Activated CD8-positive, alpha-beta memory T cell treated with anti-CD3 and anti-CD28 coated beads for 36 hours (primary cell): ENCODE measurements around the gene RHNO1. TPM values are rescaled to one million over a fixed set of nuclear protein-coding genes. Genes with fewer than 3 reads are reported as not detected.

Experiments
- CTCF ChIA-PET: fragments of 350-600 bp; sonication (Branson Sonifier 250); formaldehyde crosslinking; loops from one replicate; lab custom pipeline; 2021; ENCODE audit warnings: antibody characterized with exemption; lab: Charles Lee
- POLR2A ChIA-PET: fragments of 350-600 bp; sonication (Branson Sonifier 250); formaldehyde crosslinking; loops from one replicate; lab custom pipeline; 2021; ENCODE audit warnings: antibody characterized with exemption; lab: Charles Lee
- total RNA-seq, 2 experiments: library from RNA; stranded (reverse); gene quantifications; one replicate each; pipeline ENCODE4 v1.2.3, GENCODE V29; 2021

RHNO1 gene
- total RNA-seq, result 10 to 100 TPM; 42.8 to 50.6 TPM

GRCh38 chr12:2877047-2877952, at the start of gene RHNO1, which contains the start of gene FOXM1:
Gene RHNO1, plus strand, starts transcription at chr12:2877223. Its CDS starts 8,144 bp downstream, at chr12:2885367.
Gene FOXM1, minus strand, starts transcription at chr12:2877174. Its CDS starts 2,696 bp downstream, at chr12:2874478.
- CTCF ChIA-PET, result interaction anchor here (0.9 to 1.0 kb wide), 2 partner anchors 9 to 72 kb away, joined by 3 to 4 read pairs; no protein-coding TSS in a partner anchor
- POLR2A ChIA-PET, result interaction anchor here (0.6 to 2.4 kb wide), 7 partner anchors 8 to 82 kb away, joined by 3 to 20 read pairs (median 4); partner anchors contain the start of genes FKBP4 and TULP3

GRCh38 chr12:2829275-2829674, 47.7 kb upstream of the RHNO1 start:
- POLR2A ChIA-PET, result no interaction called here
- CTCF ChIA-PET, result no interaction called here

GRCh38 chr12:2832550-2833127, 44.4 kb upstream of the RHNO1 start:
- CTCF ChIA-PET, result no interaction called here
- POLR2A ChIA-PET, result no interaction called here

- CTCF ChIA-PET, result interaction anchor here (0.5 to 0.6 kb wide), 2 partner anchors 201 to 239 kb away, joined by 3 to 6 read pairs; no protein-coding TSS in a partner anchor
- POLR2A ChIA-PET, result no interaction called here
Measured at GRCh38 chr12:2833327-2833726, 43.7 kb upstream of the RHNO1 start.

GRCh38 chr12:2833810-2834209, 43.2 kb upstream of the RHNO1 start:
- ChIA-PET POLR2A (no interaction called here), CTCF (interaction anchor here (0.5 to 0.6 kb wide), 2 partner anchors 201 to 238 kb away, joined by 3 to 6 read pairs; no protein-coding TSS in a partner anchor)

GRCh38 chr12:2834581-2835491, 42.2 kb upstream of the RHNO1 start, which contains the start of gene NRIP2:
Gene NRIP2, minus strand, starts transcription at chr12:2835035. Its CDS starts 52 bp downstream, at chr12:2834983.
- POLR2A ChIA-PET, result no interaction called here
- CTCF ChIA-PET, result interaction anchor here (0.6 kb wide), 1 partner anchor 51 kb away, joined by 6 read pairs; no protein-coding TSS in a partner anchor

GRCh38 chr12:2835691-2836403, 41.2 kb upstream of the RHNO1 start:
- ChIA-PET CTCF (interaction anchor here (0.6 kb wide), 1 partner anchor 50 kb away, joined by 6 read pairs; no protein-coding TSS in a partner anchor), POLR2A (no interaction called here)

- ChIA-PET CTCF (no interaction called here), POLR2A (no interaction called here)
Measured at GRCh38 chr12:2836574-2836973, 40.4 kb upstream of the RHNO1 start.

- POLR2A ChIA-PET, result no interaction called here
- CTCF ChIA-PET, result no interaction called here
Measured at GRCh38 chr12:2841056-2841650, 35.9 kb upstream of the RHNO1 start.

- CTCF ChIA-PET, result interaction anchor here (1.5 kb wide), 1 partner anchor 10 kb away, joined by 7 read pairs; no protein-coding TSS in a partner anchor
- POLR2A ChIA-PET, result no interaction called here
Measured at GRCh38 chr12:2842948-2843347, 34.1 kb upstream of the RHNO1 start.

- POLR2A ChIA-PET, result no interaction called here
- CTCF ChIA-PET, result no interaction called here
Measured at GRCh38 chr12:2844786-2845185, 32.2 kb upstream of the RHNO1 start.

- ChIA-PET CTCF (interaction anchor here (0.7 to 1.2 kb wide), 2 partner anchors 10 to 197 kb away, joined by 3 read pairs; no protein-coding TSS in a partner anchor), POLR2A (no interaction called here)
Measured at GRCh38 chr12:2845280-2845679, 31.7 kb upstream of the RHNO1 start.

GRCh38 chr12:2851931-2852330, 25.1 kb upstream of the RHNO1 start:
- ChIA-PET POLR2A (no interaction called here), CTCF (interaction anchor here (1.2 to 2.4 kb wide), 2 partner anchors 9 to 92 kb away, joined by 3 to 7 read pairs; no protein-coding TSS in a partner anchor)

GRCh38 chr12:2853626-2854025, 23.4 kb upstream of the RHNO1 start:
- POLR2A ChIA-PET, result no interaction called here
- CTCF ChIA-PET, result interaction anchor here (1.4 to 2.4 kb wide), 6 partner anchors 11 to 188 kb away, joined by 3 to 7 read pairs (median 6); no protein-coding TSS in a partner anchor

GRCh38 chr12:2854669-2855453, 22.2 kb upstream of the RHNO1 start:
- POLR2A ChIA-PET, result no interaction called here
- CTCF ChIA-PET, result interaction anchor here (0.5 to 1.8 kb wide), 7 partner anchors 9 to 1241 kb away, joined by 3 to 7 read pairs (median 4); no protein-coding TSS in a partner anchor

GRCh38 chr12:2855546-2855945, 21.5 kb upstream of the RHNO1 start:
- ChIA-PET CTCF (interaction anchor here (0.8 kb wide), 1 partner anchor 10 kb away, joined by 3 read pairs; no protein-coding TSS in a partner anchor), POLR2A (no interaction called here)
